GM21526 (cell line): Measurements from ENCODE around the gene APOBEC3H.

Experiments used
- ATAC-seq: cut with Tn5 transposase; IDR thresholded peaks from one replicate; pipeline ENCODE4 v1.9.1; 2021; ENCODE audit warnings: moderate library complexity; ENCODE audit not compliant: unreplicated experiment, low FRiP score

APOBEC3H gene

DNA sequence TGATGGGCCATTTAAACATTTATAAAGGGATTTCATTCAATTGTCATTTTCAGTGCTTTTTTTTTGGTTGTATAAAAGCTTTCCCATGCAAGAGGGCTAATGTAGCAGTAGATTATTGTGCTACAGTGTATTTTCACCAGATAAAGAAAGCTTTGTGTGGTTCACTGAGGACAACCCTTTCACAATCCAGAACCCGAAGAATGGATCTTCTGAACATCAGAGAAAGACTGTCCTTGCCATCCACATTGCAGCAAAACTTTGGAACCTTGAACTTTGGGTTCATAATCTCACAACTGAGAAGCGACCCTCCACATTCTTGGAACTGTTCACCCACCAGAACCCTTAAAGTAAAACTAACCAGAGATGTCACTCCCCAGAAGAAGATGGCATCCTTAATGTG, 9.3 kb downstream of the APOBEC3H start:
- ATAC-seq: no peak

DNA sequence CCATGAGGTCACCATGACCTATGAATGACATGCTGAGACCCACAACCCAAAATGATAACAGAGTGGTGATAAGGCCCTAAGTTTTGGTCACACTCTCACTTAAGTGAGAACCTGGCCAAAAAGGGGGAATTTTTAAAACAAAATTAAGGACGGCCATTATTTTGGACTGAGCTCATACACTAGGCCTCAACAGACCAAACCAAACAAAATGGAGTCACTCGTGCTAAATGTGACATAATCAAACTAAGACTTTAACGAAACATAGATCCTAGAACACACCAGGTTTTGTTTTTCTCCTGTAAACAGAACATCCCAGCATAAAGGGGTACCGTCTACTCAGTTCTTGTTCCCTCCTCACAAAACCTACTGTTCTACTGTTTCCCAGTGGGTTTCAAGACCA, 11.4 kb downstream of the APOBEC3H start:
- ATAC-seq: no peak

DNA sequence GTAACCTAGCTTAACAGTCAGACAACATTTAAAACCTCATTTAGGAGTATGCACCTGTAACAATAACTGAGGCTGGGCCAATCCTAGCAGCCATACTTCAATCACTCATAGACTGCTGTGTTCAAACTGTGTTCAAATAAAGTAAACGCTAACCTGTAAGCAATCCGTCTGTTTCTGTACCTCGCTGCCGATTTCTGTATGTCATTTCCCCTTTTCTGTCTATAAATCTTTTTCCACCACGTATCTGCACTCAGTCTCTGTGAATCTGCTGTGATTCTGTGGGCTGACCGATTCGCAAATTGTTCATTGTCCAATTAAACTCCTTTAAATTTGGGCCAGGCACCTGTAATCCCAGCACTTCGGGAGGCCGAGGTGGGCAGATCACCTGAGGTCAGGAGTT, 12.3 kb downstream of the APOBEC3H start:
- no peak for ATAC-seq

DNA sequence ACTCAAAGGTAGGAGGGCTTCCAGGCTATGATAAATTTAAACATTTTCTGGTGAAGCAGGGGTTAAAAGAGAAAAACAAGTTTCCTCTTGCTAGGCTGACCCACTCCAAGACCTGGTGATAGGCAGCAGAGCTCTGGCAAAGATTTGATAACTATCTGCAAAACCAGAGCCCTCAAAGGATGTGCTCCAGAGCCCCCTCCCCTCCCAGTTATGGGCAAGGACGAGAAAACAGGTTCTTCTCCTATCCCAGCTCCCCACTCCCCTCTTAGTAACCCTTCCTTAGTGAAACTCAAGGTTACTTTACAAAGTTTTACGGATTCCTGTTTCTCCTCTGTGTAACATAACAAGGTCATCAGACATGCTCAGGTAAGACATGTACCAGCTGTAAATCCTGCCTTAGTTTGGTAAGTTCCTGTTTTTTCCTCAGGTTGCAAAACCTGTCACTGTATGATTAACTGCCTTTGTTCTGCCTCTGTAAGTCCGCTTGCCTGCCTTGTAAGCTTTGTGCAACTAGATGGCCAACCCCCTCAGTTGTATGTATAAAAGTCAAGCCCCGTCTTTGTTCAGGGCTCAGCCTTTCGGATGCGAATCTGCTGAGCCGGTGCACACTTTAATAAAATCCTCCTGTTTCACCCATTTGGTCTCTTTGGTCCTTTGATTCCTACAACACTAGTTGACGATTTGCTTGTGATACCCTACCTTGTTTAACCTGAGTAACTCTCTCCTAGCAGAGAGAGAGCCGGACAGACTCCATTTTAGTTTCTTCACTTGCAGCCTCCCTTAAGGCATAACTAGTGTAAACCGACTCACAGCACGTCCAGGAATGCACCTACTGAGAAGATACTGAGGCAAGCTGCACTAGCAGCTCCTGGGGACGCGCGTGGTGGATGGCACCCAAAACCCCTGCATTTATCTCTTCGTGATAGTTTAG, 13.9 kb downstream of the APOBEC3H start:
- no peak for ATAC-seq

DNA sequence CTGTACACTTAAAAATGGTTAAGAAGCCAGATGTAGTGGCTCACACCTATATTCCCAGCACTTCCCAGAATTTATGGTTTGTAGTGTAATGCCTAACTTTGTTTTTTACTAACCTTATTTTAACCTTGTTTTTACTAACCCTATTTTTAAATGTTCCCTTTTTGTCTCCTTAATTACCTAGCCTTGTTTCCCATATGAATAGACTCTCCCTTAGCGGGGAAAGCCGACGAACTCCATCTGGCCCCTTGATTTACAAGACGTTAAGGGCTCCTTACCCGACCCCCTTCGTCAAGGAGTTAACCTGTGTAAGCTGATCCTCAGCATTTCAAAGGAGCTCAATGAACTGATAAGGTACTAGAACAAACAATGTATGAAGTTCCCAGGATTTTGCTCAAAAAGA, 17.1 kb downstream of the APOBEC3H start:
- no peak for ATAC-seq

DNA sequence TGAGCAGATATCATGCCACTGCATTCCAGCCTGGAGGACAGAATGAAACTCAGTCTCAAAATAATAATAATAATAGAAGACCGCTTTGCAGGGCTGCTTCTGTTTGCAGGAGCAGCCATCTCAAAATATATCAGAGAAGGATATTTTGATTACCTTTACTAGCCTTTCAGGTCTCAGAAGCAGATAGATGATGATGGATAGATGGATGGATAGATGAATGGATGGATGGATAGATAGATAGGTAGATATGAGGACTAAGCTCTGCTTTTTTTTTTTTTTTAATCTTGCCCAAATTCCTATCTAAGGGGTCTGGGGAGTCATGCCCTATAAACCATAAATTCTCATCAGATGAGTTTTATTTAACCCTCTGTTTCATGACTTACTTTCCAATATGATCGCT, 18.5 kb downstream of the APOBEC3H start:
- no peak for ATAC-seq

DNA sequence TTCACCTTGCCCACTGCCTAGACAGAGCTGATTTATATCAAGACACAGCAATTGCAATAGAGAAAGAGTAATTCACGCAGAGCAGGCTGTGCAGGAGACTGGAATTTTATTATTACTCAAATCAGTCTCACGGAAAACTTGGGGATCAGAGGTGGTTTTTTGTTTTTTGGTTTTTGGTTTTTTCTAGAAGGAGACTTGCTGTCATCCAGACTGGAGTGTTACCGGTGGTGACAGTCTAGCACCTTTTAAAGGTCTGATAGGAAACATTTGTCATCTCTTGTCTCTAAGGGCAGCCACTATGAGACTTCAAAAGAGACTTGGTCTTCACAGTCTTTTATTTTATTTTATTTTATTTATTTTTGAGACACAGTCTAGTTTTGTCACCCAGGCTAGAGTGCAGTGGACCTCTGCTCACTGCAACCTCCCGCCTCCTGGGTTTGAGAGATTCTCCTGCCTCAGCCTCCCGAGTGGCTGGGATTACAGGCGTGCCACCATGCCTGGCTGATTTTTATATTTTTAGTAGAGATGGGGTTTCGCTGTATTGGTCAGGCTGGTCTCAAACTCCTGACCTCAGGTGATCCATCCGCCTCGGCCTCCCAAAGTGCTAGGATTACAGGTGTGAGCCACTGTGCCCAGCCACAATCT, 19.1 kb downstream of the APOBEC3H start:
- no peak for ATAC-seq

DNA sequence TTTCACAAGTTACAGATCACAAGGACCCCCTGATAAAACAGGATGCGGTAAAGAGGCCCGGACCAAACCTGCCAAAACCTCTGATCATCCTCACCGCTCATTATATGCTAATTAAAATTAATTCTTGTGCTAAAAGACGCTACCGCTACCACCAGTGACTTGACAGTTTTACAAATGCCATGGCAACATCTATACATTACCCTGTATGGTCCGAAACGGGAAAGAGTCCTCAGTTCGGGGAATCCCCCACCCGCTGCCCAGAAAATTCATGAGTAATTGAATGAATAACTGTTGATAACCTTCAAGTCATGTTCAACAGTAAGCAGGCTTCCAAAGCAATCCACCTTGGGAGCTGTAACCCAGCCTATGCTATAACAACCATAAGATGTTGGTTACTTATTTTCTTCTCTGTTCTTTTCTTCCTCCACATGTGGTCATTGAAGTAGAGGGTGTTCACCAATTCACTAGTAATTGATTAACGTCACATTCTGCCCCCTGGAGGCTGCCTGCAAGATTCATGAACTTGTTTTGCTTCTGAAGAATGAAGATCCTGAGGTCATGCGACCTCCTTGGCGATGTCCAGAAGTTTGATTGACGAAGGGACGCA, 20.6 kb downstream of the APOBEC3H start:
- no peak for ATAC-seq

DNA sequence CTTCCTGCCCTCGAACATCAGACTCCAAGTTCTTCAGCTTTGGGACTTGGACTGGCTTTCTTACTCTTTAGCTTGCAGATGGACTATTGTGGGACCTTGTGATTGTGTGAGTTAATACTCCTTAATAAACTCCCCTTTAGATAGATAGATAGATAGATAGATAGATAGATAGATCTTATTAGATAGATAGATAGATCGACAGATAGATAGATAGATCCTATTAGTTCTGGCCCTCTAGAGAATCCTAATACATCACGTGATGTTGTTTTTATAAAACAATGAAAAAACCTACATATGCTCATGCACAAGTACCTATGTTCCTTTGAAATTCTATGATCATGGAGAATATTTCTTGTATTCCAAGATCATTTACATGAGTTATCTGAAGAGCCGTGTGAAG, 23.9 kb downstream of the APOBEC3H start:
- no peak for ATAC-seq

DNA sequence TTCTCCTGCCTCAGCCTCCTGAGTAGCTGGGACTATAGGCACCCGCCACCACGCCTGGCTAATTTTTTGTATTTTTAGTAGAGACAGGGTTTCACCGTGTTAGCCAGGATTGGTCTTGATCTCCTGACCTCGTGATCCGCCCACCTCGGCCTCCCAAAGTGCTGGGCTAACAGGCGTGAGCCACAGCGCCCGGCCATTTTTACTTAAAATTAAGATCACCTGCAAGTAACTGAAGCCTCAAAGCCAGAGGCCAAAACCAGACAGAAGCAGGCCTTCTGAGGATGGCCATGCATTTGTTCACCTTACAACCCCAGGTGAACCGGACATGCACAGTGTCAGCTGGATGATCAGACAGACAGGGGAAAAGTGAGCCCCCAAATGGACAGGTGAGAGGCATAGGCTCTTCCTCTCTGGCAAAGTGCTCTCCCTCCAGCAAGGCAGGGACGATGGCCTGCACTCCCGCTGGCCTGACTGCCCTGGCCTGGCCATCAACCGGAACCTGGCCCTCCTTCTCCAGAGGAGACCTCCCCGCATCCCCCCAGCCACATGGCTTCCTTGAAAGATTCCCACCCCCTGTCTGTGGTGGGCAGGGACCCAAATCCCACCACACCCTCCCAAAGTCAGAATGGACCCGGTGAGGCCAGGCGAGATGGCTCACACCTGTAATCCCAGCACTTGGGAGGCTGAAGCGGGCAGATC, 25.9 kb downstream of the APOBEC3H start:
- ATAC-seq: no peak

DNA sequence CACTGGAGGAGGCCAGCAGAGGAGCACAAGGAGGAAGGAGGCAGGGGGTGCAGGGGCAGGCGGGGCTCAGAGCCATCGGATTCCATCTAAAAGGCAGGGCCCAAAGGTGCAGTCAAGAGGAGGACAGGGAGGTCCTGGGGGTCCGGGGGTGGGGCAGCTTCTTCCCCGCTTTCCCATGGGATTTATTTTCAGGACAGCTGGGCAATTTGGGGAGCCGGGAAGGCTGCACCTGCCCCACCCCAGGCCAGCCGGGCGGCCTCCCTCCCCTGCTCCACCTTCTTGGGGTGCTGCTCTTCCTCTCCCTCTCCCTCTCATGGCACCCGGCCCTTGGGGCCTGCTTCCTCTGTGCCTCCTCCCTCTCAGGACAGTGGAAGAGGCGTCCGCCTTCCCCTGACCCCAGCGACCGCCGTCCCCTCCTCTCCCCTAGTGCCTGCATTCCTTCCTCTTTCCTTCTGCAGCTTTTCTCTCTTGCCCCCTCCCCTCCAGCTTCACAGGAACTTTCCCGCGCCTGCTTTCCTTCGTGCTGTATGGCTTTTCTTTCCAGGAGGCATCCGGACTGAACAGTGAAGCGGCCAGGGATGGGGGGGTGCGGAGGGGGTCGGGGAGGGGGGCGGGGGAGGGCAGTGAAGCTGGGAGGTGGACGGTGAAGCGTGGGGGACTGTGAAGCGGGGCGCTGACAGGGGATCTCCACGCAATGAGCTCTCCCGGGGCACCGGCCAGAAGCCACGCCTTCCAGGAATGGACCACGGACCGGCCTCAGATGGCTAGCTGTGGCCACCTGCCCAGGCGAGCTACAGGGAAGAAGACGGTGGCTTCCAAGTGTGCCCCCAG, 26.9 kb downstream of the APOBEC3H start:
- no peak for ATAC-seq

DNA sequence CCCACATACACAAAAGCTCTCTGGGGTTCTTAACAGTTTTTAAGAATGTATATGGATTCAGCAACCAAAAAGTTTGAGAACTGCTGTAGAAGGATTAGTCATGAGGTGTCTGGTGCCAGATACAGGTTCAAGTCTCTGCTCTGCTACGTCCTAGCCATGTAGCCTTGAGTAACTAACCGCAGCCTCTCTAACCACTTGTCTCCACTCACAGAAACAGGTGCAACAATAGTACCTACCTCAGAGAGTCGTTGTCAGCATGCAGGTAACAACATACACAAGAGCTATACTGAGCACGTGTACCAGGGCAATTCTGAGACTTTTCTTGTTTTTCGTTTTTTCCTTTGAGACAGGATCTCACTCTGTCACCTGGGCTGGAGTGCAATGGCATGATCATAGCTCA, 28.6 kb downstream of the APOBEC3H start:
- ATAC-seq: no peak

DNA sequence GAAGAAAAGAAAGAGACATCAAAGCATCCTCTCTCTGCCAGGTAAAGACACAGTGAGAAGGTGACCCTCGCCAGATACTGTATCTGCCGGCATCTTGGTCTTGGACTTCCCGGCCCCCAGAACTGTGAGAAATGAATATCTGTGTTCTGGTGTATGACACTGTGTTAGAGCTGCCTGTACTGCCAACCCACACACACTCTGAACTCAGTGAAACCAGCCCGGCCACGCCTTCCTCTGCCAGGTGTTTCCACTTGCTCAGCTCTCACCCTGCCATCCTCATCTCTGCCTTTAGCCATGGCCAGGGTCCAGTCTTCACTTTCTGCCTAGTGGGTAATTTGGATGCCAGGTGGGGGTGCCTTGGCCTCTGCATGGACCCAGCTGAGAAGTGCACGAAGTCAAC, 31.5 kb downstream of the APOBEC3H start:
- no peak for ATAC-seq

DNA sequence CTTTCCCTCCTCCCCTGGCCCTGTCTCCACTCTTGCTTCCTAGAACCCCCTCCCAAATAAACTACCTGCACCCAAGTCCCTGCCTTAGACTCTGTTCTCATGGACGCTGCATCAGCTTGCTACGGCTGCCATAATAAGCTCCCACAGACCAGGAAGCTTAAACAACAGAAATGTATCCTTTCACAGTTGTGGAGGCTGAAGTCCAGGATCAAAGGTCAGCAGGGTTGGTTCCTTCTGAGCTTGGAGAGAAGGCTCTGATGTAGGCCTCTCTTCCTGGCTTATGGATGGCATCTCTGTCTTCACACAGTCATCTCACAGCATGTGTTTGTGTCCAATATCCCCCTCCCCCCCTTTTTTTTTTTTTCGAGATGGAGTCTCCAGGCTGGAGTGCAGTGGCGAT, 32.0 kb downstream of the APOBEC3H start:
- ATAC-seq: no peak

DNA sequence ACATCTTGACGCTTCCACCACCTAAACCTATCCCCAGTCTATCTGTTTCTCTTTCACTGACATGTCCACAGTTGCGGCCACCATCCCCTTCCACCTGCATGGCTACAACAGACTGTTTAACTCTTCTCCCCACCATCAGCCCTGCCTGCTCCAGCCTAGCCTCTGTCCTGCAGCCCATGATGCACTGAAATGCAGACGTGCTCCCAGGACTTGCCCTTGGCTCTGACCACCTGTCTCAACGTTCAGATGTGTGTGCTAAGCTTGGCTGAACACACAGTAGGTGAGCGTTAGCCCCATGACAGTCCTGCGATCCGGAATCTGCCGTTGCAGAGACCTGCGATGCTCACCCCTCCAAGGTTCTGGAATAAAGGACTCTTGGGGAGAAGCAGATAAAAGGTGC, 32.7 kb downstream of the APOBEC3H start:
- no peak for ATAC-seq

DNA sequence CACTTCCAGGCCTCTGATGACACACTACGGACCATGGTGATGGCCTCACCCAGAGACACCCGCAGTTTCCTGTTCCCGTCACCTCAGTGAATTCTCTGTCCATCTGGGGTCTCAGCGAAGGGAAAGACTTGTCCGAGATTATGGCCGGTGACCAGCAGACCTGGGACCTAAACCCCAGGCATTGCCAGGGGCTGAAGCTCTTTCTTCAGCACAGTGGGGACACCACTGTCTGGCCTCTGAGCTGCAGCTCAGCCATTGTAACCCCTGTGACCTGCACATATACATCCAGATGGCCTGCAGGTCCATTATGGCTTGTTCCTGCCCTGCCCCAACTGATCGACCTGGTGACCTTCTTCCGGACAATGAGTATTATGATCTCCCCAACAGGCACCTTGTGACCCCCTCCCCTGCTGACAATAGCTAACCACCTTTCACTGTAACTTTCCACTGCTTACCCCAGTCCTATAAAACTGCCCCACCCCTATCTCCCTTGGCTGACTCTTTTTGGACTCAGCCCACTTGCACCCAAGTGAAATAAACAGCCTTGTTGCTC, 33.2 kb downstream of the APOBEC3H start:
- no peak for ATAC-seq

DNA sequence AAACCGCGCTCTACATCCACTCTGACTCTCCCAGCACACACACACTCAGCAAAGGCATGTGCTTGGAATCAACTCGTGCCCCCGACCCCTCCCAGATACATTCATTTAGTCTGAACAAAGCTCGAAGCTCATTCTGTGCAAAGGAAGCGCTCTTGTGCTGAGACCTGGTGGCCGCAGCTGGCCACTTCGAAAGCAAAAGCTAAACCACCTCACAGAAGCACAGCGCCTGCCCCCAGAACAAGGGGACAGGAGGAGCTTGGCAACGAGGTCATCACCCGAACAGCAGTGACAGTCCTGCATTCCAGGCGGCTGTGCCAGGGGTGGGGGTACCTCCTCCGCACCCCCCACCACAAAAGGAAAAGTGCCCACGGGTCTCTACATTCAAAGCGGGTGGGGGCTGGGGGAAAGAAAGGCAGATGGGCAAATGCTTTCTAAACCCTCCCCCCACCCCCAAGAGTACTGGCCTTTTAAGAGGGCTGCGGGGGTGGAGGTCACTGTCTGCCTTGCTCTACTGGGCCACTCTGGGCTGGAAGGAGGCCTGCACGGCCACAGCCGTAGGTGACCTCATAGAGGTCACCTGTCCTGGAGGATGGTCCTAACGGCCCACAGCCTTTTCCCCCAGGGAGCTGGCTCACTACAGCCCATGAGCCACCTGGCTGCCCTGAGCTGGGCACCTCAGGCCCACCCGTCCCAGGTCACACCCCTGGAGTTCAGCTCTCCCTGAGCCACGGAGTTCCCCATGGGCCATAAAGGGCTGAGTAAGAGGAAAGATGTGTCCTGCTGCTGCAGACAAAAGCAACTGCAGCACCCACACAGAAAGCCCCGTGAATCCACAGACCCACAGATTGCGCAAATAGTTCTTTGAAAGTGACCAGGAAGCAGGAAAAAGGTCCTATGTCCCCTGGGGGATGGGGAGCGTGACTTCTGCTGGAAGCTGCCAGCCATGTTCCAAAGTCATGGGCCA, 34.1 kb downstream of the APOBEC3H start:
- ATAC-seq: no peak

DNA sequence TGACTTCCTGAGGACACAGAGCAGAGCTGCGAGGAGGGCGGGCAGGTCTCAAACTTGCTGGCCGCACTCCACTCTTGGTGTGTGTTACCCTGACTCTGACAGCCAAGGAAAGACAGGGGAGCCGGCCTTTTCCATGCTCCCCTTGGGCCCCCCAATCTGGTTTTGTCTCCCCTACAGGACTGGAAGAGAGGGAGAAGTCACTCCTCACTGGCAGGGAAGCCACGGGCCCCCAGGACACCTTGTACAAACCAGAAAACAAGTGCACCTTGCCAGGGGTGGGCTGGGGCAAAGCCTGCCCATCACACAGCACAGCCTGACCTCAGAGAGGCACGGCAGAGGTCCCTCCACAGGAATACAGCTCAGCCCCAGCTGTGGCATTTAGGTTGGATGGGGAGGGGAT, 35.2 kb downstream of the APOBEC3H start:
- no peak for ATAC-seq
